Mesendoderm (in vitro differentiated cells): ENCODE data around the gene HOMER1.

ENCODE experiments used
- DNase-seq: peaks from one replicate; pipeline ENCODE4 v3.0.0; 2013
- H2AK5ac ChIP-seq: 2 replicates; pipeline ENCODE4 v1.6.1; 2013; ENCODE audit warnings: low read length, inconsistent platforms
- H2BK120ac ChIP-seq: 2 replicates; pipeline ENCODE4 v1.6.1; 2013; ENCODE audit warnings: low read depth, mild to moderate bottlenecking, low read length, moderate library complexity, mixed read lengths
- H2BK15ac ChIP-seq: replicated peaks from 2 replicates; pipeline ENCODE4 v1.6.1; 2013; ENCODE audit warnings: low read depth, mild to moderate bottlenecking, moderate library complexity
- H2BK5ac ChIP-seq: 2 replicates; pipeline ENCODE4 v1.6.1; 2013; ENCODE audit warnings: low read length, inconsistent platforms
- H3K18ac ChIP-seq: 2 replicates; pipeline ENCODE4 v1.6.1; 2013; ENCODE audit warnings: mild to moderate bottlenecking, low read length, mixed read lengths
- H3K23ac ChIP-seq: one replicate; pipeline ENCODE4 v1.6.1; 2013; ENCODE audit warnings: low read length
- H3K27ac ChIP-seq: 2 replicates; pipeline ENCODE4 v1.5.1; 2013; ENCODE audit warnings: low read depth, mild to moderate bottlenecking, inconsistent platforms, low read length, moderate library complexity
- H3K27me3 ChIP-seq: 2 replicates; pipeline ENCODE4 v1.6.1; 2013; ENCODE audit warnings: low read length, control low read depth, mild to moderate bottlenecking, inconsistent platforms; ENCODE audit not compliant: insufficient read depth, poor library complexity
- H3K36me3 ChIP-seq: 2 replicates; pipeline ENCODE4 v1.6.1; 2013; ENCODE audit warnings: low read length, inconsistent platforms; ENCODE audit not compliant: control insufficient read depth, insufficient read depth
- H3K4ac ChIP-seq: one replicate; pipeline ENCODE4 v1.6.1; 2013; ENCODE audit warnings: low read depth, mild to moderate bottlenecking, low read length, moderate library complexity
- H3K4me1 ChIP-seq: 2 replicates; pipeline ENCODE4 v1.6.1; 2013; ENCODE audit warnings: low read depth, low read length, inconsistent platforms; ENCODE audit not compliant: control insufficient read depth
- H3K4me2 ChIP-seq: 2 replicates; pipeline ENCODE4 v1.6.1; 2013; ENCODE audit warnings: low read length
- H3K4me3 ChIP-seq: 2 replicates; pipeline ENCODE4 v1.5.1; 2013; ENCODE audit warnings: mild to moderate bottlenecking, low read length
- H3K56ac ChIP-seq: one replicate; pipeline ENCODE4 v1.6.1; 2013; ENCODE audit warnings: low read length
- H3K79me1 ChIP-seq: 2 replicates; pipeline ENCODE4 v1.6.1; 2013; ENCODE audit warnings: low read length, inconsistent platforms
- H3K79me2 ChIP-seq: 2 replicates; pipeline ENCODE4 v1.6.1; 2013; ENCODE audit warnings: mild to moderate bottlenecking, low read length; ENCODE audit not compliant: control insufficient read depth, insufficient read depth
- H3K9ac ChIP-seq: 2 replicates; pipeline ENCODE4 v1.6.1; 2013; ENCODE audit warnings: low read length, inconsistent platforms
- H4K5ac ChIP-seq: one replicate; pipeline ENCODE4 v1.6.1; 2013; ENCODE audit warnings: low read length
- H4K8ac ChIP-seq: one replicate; pipeline ENCODE4 v1.6.1; 2013; ENCODE audit warnings: low read depth, mild to moderate bottlenecking, control low read depth, low read length, moderate library complexity
- WGBS: extraction: QIAGEN DNeasy Blood & Tissue Kit; methylation state at CpG from one replicate; pipeline ENCODE4 v1.1.7; 2013; ENCODE audit warnings: low lambda C conversion rate, missing lambda C conversion rate; ENCODE audit not compliant: insufficient coverage; ENCODE audit errors: extremely low coverage; 5-methylcytosine and 5-hydroxymethylcytosine counted together

The HOMER1 gene

DNA sequence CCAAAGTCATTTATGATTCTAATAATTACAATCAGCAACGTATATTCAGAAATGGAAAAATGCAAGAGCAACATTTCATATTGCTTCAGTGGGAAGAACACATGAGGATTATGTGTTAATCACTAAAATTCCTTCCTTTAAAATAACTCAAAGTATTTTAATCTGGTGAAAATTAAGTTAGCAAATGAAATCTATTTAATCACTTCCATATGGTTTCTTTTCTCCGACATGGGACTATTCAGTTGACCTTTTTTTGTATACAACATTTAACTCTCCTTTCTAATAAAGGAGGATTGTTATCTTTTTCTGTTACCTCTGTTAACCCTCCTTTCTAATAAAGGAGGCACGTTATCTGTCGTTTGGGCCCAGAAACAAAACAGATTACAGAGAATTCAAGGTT lies 59.9 kb downstream of the HOMER1 start:
- Histone ChIP-seq H3K4me2 (no peak overlapping the region), H3K56ac (no peak overlapping the region), H4K8ac (no peak overlapping the region), H3K23ac (no peak overlapping the region), H3K18ac (no peak overlapping the region), H3K27ac (no peak overlapping the region), H3K79me1 (peaks cover 3% of the 10 kb centered on the region), H3K27me3 (no peaks in the 10 kb centered on the region), H4K5ac (no peak overlapping the region), H3K4ac (no peak overlapping the region), H3K4me1 (no peaks in the 10 kb centered on the region), H3K4me3 (no peak overlapping the region), H3K79me2 (no peaks in the 10 kb centered on the region), H3K36me3 (no peaks in the 10 kb centered on the region), H2BK15ac (no peak overlapping the region), H2BK120ac (no peak overlapping the region), H2BK5ac (no peak overlapping the region), H3K9ac (no peak overlapping the region), H2AK5ac (no peak overlapping the region)
- no peak for DNase-seq
- WGBS, result no CpG with 5 or more reads among the region's 4 CpGs

- Histone ChIP-seq H4K5ac (no peak overlapping the region), H3K27ac (no peak overlapping the region), H3K4me2 (no peak overlapping the region), H2BK15ac (no peak overlapping the region), H3K4me1 (no peaks in the 10 kb centered on the region), H3K36me3 (no peaks in the 10 kb centered on the region), H3K18ac (no peak overlapping the region), H2BK5ac (no peak overlapping the region), H3K4ac (no peak overlapping the region), H3K23ac (no peak overlapping the region), H3K27me3 (no peaks in the 10 kb centered on the region), H3K56ac (no peak overlapping the region), H3K4me3 (no peak overlapping the region), H3K79me1 (no peaks in the 10 kb centered on the region), H3K9ac (no peak overlapping the region), H2BK120ac (no peak overlapping the region), H3K79me2 (no peaks in the 10 kb centered on the region), H2AK5ac (no peak overlapping the region), H4K8ac (no peak overlapping the region)
- DNase-seq, result peak; percentile 42
- 100% methylated on average over 1 of the region's 2 CpGs for WGBS
These were observed 65.6 kb downstream of the HOMER1 start for GRCh38 chr5:79448336-79448735.

DNA sequence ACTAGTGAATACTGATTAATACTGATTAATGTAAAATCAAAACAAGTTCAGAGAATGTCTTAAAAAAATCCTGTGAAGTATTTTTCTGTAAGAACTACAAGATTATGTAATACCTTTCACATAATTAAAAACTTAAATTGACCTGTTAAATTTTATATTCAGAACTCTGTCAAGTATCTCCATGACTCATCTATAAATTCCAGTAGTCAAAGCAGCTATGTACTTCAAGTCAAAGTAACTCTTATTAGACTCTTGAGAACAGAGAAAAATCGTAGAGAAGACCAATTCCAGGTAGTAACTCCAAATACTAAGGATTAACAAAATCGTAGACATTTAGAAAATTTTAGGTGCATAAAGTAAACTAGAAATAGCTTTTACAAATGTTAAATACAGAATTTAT lies 77.1 kb downstream of the HOMER1 start:
- H2BK15ac ChIP-seq, result no peak overlapping the region
- H4K5ac ChIP-seq, result no peak overlapping the region
- no peak overlapping the region for H2AK5ac ChIP-seq
- no CpG with 5 or more reads among the region's 2 CpGs for whole genome bisulfite sequencing
- H3K23ac ChIP-seq, result no peak overlapping the region
- no peaks in the 10 kb centered on the region for H3K36me3 ChIP-seq
- no peaks in the 10 kb centered on the region for H3K27me3 ChIP-seq
- no peaks in the 10 kb centered on the region for H3K79me2 ChIP-seq
- no peak overlapping the region for H3K9ac ChIP-seq
- no peak for DNase-seq
- H3K27ac ChIP-seq, result no peak overlapping the region
- no peak overlapping the region for H3K18ac ChIP-seq
- H3K4me1 ChIP-seq, result no peaks in the 10 kb centered on the region
- no peak overlapping the region for H2BK5ac ChIP-seq
- H2BK120ac ChIP-seq, result no peak overlapping the region
- H4K8ac ChIP-seq, result no peak overlapping the region
- no peak overlapping the region for H3K4me3 ChIP-seq
- H3K4ac ChIP-seq, result no peak overlapping the region
- H3K4me2 ChIP-seq, result no peak overlapping the region
- H3K56ac ChIP-seq, result no peak overlapping the region
- H3K79me1 ChIP-seq, result no peaks in the 10 kb centered on the region

- Histone ChIP-seq H3K4me2 (no peak overlapping the region), H3K36me3 (no peaks in the 10 kb centered on the region), H3K27ac (no peak overlapping the region), H2AK5ac (no peak overlapping the region), H4K8ac (no peak overlapping the region), H3K27me3 (no peaks in the 10 kb centered on the region), H3K79me2 (no peaks in the 10 kb centered on the region), H2BK5ac (no peak overlapping the region), H4K5ac (no peak overlapping the region), H3K23ac (no peak overlapping the region), H3K4me1 (no peaks in the 10 kb centered on the region), H3K4ac (no peak overlapping the region), H2BK15ac (no peak overlapping the region), H3K18ac (no peak overlapping the region), H3K56ac (no peak overlapping the region), H3K4me3 (no peak overlapping the region), H3K9ac (no peak overlapping the region), H3K79me1 (no peaks in the 10 kb centered on the region), H2BK120ac (no peak overlapping the region)
- peak; percentile 50 for DNase-seq
- no CpG with 5 or more reads among the region's 3 CpGs for WGBS
These were observed 77.7 kb downstream of the HOMER1 start for GRCh38 chr5:79436224-79436623.

DNA sequence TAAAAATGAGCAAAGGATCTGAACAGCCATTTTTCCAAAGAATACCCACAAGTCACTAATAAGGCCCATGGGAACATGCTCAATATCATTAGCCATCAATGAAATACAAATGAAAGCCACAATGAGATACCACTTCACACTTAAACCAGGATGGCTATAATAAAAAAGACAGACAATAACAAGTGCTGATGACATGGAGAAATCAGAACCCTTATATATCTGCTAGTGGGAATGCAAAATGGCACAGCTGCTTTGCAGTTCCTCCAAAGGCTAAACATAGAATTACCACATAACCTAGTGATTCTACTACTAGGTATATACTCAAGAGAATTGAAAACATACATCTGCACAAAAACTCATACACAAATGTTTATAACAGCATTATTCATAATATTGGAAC lies 83.7 kb downstream of the HOMER1 start:
- no peak overlapping the region for H4K5ac ChIP-seq
- DNase-seq, result no peak
- H3K18ac ChIP-seq, result no peak overlapping the region
- H2BK5ac ChIP-seq, result no peak overlapping the region
- no peak overlapping the region for H3K56ac ChIP-seq
- H4K8ac ChIP-seq, result no peak overlapping the region
- H2BK15ac ChIP-seq, result no peak overlapping the region
- no peak overlapping the region for H3K4me2 ChIP-seq
- H3K4ac ChIP-seq, result no peak overlapping the region
- no peak overlapping the region for H3K4me3 ChIP-seq
- no peaks in the 10 kb centered on the region for H3K4me1 ChIP-seq
- no peak overlapping the region for H3K23ac ChIP-seq
- no peak overlapping the region for H2AK5ac ChIP-seq
- no peak overlapping the region for H3K27ac ChIP-seq
- no peaks in the 10 kb centered on the region for H3K27me3 ChIP-seq
- H3K79me1 ChIP-seq, result no peaks in the 10 kb centered on the region
- no peaks in the 10 kb centered on the region for H3K36me3 ChIP-seq
- H3K79me2 ChIP-seq, result no peaks in the 10 kb centered on the region
- no peak overlapping the region for H3K9ac ChIP-seq
- H2BK120ac ChIP-seq, result no peak overlapping the region

DNA sequence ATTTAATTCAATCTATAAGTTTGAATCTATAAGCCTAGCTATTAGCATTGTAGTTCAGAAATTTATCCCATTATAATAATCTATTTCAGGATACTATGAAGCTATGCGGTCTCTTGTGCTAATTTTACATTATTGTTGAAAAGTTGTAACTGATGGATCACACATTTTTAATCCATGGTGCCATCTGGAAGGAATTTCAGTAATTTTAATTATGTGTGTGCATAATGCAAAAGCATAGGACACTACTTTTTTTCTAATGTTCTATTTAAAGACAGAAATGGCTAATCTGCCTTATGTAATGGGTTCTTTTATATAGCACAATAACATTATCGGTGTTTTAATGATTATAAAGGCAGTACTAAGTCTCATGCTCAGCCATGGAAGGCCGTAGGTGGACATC lies 90.6 kb downstream of the HOMER1 start:
- Histone ChIP-seq H3K79me2 (no peaks in the 10 kb centered on the region), H2BK5ac (no peak overlapping the region), H3K18ac (no peak overlapping the region), H3K4me3 (no peak overlapping the region), H2BK15ac (no peak overlapping the region), H2BK120ac (no peak overlapping the region), H3K9ac (no peak overlapping the region), H3K4ac (no peak overlapping the region), H3K36me3 (no peaks in the 10 kb centered on the region), H3K4me2 (no peak overlapping the region), H3K4me1 (no peaks in the 10 kb centered on the region), H3K79me1 (no peaks in the 10 kb centered on the region), H3K23ac (no peak overlapping the region), H3K56ac (no peak overlapping the region), H3K27ac (no peak overlapping the region), H3K27me3 (no peaks in the 10 kb centered on the region), H4K5ac (no peak overlapping the region), H2AK5ac (no peak overlapping the region), H4K8ac (no peak overlapping the region)
- no CpG with 5 or more reads among the region's 3 CpGs for WGBS
- DNase-seq, result no peak
